Left lung (tissue), 10 donors: ENCODE data around the gene LAMA3. TPM values are rescaled to one million over a fixed set of nuclear protein-coding genes. Genes with fewer than 3 reads are reported as not detected.

Experiments
- ATAC-seq: fragments of 200-7000 bp; cut with Tn5 transposase; one replicate; pipeline ENCODE4 v1.9.1; 2020; ENCODE audit warnings: moderate library complexity
- DNase-seq, 4 donors: peaks; one replicate each; pipeline ENCODE4 v3.0.0-alpha.2; 2013 to 2020
- H3K27ac ChIP-seq, 2 donors: fragments of 200-600 bp; sonication (generic) in 1 of 2; one replicate each; pipeline versions ENCODE4 v1.5.0 to v1.8.0; 2020 to 2021
- H3K27me3 ChIP-seq, 2 donors: fragments of 200-600 bp; sonication (generic) in 1 of 2; one replicate each; pipeline versions ENCODE4 v1.5.0 to v1.8.0; 2020 to 2021
- H3K36me3 ChIP-seq, 2 donors: fragments of 200-600 bp; sonication (generic) in 1 of 2; one replicate each; pipeline versions ENCODE4 v1.5.0 to v1.8.0; 2020 to 2021
- H3K4me1 ChIP-seq, 2 donors: fragments of 200-600 bp; one replicate each; pipeline ENCODE4 v1.8.0; 2021
- H3K4me3 ChIP-seq, 2 donors: fragments of 200-600 bp; sonication (generic) in 1 of 2; one replicate each; pipeline versions ENCODE4 v1.5.0 to v1.8.0; 2020 to 2021; ENCODE audit warnings: mild to moderate bottlenecking in 1 of 2
- H3K9me3 ChIP-seq, 2 donors: fragments of 200-600 bp; sonication (generic) in 1 of 2; one replicate each; pipeline versions ENCODE4 v1.5.0 to v1.8.0; 2020 to 2021
- intact Hi-C, 2 donors: fragments of 100-400 bp; cut with DNase I; formaldehyde crosslinking; loops; one replicate each; pipeline versions ENCODE4 v1.11.2 to v1.14.2; 2022
- polyA plus RNA-seq, 6 donors: library from polyadenylated mRNA; unstranded; fragments of 120-200 nt; gene quantifications; one replicate each; pipeline ENCODE4 v1.2.1, GENCODE V29; 2013; ENCODE audit not compliant: insufficient read length in 6 of 6
- total RNA-seq, 2 donors: library from RNA; stranded (reverse); fragmentation: NEBNext Ultra II Directional; extraction: Animal tissue kit (Norgen Biotek cat#: 25700); gene quantifications; one replicate each; pipeline ENCODE4 v1.2.1, GENCODE V29; 2021
- TF ChIP-seq, protein P1 (sequence below), 2 donors: fragments of 200-600 bp; sonication (generic) in 1 of 2; IDR thresholded peaks; one replicate each; pipeline versions ENCODE4 v1.5.0 to v1.8.0; 2021; ENCODE audit warnings: antibody characterized with exemption in 2 of 2
- donor health status: DM: no; HTN: yes; CAD: no.
- donor health status: DM: no; HTN: no; CAD: no.

The LAMA3 gene
- total and polyA plus RNA-seq, 8 donors, result 42.8 to 207 (median 140) TPM

DNA sequence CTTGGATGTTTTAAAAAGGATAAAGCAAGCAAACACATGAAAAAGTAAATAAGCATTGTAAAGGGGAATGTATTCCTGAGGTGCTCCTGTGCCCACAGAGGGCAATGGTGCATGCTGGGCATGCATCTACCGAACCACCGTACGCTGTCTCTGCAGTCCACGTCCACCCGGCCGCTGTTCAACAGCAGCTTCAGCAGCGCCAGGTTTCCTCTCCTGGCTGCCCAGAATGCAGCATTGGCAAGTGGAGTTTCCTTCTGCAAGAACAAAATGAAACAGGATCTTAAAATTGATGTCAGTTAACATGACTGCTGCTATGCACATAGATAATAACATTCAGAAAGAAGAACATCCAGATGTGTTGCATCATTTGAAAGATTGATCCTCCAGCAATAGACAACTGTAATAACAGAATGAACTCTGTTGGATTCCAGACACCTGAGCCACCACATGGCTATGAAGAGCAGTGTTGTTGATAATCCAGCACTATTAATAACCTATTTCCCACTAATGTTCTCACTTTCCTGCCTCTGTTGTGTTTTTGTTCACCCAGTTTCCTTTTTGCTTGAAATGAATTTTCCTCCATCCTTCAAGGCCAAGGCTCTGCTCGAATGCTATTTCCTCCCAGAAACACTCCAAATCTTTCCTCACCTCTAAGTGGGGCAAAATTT, 40.2 kb upstream of the LAMA3 start:
- peak overlapping the region in 1 of 2 donors; percentile 3 for H3K27ac ChIP-seq
- no peaks in the 10 kb centered on the region for H3K27me3 ChIP-seq
- H3K4me3 ChIP-seq, result no peak overlapping the region
- TF ChIP-seq, protein P1, sequence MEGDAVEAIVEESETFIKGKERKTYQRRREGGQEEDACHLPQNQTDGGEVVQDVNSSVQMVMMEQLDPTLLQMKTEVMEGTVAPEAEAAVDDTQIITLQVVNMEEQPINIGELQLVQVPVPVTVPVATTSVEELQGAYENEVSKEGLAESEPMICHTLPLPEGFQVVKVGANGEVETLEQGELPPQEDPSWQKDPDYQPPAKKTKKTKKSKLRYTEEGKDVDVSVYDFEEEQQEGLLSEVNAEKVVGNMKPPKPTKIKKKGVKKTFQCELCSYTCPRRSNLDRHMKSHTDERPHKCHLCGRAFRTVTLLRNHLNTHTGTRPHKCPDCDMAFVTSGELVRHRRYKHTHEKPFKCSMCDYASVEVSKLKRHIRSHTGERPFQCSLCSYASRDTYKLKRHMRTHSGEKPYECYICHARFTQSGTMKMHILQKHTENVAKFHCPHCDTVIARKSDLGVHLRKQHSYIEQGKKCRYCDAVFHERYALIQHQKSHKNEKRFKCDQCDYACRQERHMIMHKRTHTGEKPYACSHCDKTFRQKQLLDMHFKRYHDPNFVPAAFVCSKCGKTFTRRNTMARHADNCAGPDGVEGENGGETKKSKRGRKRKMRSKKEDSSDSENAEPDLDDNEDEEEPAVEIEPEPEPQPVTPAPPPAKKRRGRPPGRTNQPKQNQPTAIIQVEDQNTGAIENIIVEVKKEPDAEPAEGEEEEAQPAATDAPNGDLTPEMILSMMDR (IDR thresholded peaks at IDR 0.05), result no peak
- H3K36me3 ChIP-seq, result no peaks in the 10 kb centered on the region
- ATAC-seq, result no peak
- H3K4me1 ChIP-seq, result peaks cover 0 to 6% of the 10 kb centered on the region in 2 donors
- DNase-seq, result no peak
- no peaks in the 10 kb centered on the region for H3K9me3 ChIP-seq
- intact Hi-C loops, result no loop called here

DNA sequence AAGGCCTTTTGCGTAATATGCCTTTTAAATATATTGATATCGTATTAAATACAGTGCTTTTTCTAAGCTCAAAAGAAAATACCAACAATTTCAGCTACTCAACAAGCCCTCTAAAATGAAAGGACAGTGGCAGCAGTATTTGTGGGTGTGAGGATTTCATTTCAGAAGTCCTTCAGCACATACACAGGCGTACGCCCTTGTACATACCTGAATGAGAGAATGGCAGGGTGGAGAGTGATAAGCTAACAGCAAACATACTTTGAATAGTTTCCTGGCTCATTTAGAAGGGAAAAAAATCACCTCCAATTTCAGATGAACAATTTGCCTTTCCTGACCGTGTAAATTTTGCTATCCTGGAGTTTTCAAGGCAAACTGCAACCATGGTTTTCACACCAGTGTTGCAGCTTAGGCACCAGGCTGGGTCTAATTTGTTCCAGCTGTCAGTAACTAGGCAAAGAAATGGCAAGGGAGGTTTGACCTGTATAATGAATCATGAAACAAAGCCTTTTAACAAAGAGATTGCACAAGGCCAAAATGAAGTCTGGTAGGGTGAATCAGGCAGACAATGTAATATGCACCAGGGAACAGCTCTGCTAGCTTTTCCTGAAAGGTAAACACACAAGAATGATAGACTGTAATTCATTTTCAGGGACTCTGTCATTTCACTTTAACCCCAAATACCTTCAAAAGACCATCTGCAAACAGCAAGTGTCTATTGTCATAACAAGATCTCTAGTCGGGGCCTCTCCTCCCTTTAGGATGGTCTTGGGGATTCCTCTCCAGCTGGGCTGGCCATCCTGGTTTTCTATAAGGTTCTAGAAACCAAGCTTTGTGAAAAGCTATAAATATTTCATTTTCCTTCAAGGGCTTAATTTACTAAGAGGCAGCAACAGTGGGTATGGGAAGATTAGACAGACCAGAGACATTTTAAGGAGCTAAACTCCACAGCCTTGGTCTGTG, 38.0 kb upstream of the LAMA3 start:
- Histone ChIP-seq H3K36me3 (no peaks in the 10 kb centered on the region), H3K4me1 (peaks cover 0 to 6% of the 10 kb centered on the region in 2 donors), H3K27me3 (no peaks in the 10 kb centered on the region), H3K9me3 (no peaks in the 10 kb centered on the region), H3K4me3 (no peak overlapping the region), H3K27ac (peak overlapping the region; percentile 60 to 68)
- DNase-seq (no peak), ATAC-seq (peak; percentile 92)
- intact Hi-C loops, result no loop called here
- TF ChIP-seq, protein P1 (IDR thresholded peaks at IDR 0.05), result no peak

DNA sequence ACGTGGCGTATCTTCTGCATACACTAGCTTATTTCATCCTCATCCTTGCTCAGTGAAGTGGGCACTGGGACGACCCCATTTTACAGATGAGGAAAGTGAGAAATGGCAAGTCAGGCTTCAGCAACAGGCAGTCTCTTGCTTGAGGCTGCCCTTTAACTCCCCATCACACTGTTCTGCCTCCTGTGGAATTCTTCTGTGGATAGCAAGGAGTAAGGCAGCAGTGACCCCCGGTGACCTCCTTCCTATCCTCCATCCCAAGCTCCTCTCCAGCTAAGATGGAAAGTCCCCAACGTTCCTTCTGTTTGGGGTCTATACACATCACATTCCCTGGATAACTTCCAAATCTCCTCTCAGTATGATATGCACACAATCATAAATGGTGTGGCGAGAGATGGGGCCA, 37.0 kb upstream of the LAMA3 start:
- H3K4me1 ChIP-seq, result peaks cover 0 to 6% of the 10 kb centered on the region in 2 donors
- H3K27ac ChIP-seq, result peak overlapping the region; percentile 60 to 68
- peaks cover 0 to 3% of the 10 kb centered on the region in 2 donors for H3K27me3 ChIP-seq
- TF ChIP-seq, protein P1 (IDR thresholded peaks at IDR 0.05), result no peak
- no peaks in the 10 kb centered on the region for H3K9me3 ChIP-seq
- intact Hi-C loops, result no loop called here
- no peak overlapping the region for H3K4me3 ChIP-seq
- no peaks in the 10 kb centered on the region for H3K36me3 ChIP-seq
- no peak for ATAC-seq
- DNase-seq, result no peak

DNA sequence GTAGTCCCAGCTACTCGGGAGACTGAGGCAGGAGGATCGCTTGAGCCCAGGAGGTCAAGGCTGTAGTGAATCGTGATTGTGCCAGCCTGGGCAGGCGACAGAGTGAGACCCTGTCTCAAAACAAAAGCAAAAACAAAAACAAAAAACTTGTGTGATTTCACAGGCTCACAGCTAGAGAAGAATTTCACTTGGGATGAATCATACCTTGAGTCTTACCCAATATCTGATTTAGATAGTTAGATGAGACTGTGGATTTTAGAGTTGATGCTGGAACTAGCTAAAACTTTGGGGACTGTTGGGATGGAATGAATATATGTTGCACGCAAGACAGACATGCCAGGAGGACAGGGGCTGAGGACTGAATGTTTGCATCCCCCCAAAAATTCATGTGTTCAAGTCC, 31.0 kb upstream of the LAMA3 start:
- Histone ChIP-seq H3K27ac (no peak overlapping the region), H3K4me1 (peaks cover 0 to 20% of the 10 kb centered on the region in 2 donors), H3K36me3 (no peaks in the 10 kb centered on the region), H3K9me3 (no peaks in the 10 kb centered on the region), H3K27me3 (peaks cover 21 to 61% of the 10 kb centered on the region in 2 donors), H3K4me3 (no peak overlapping the region)
- TF ChIP-seq, protein P1 (IDR thresholded peaks at IDR 0.05), result no peak
- DNase-seq (no peak), ATAC-seq (no peak)
- intact Hi-C loops, result no loop called here

DNA sequence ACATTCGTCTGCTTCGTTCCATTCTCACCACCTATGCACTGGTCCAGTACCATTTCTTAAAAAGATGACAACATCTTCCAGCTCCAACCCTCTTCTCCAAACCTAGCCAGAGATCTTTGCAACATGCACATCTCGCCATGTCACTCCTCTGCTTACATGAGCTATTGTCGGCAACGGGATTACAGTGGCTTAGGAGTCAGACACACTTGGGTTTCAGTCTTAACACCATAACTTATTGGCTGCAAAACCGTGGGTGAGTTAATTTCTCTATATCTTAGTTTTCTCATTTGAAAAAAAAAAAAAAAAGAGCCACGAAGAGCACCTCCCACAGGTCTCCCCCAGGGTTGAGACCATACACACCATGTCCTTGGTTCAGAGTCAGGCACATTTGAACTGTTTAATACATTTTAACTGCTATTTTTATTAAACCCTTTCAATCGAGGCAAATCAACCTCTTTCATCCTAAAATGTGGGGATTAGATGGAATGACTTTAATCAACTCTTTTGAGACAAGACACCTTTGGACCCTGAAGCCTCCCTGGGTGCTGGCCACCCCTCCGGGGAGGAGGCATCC, 27.4 kb upstream of the LAMA3 start:
- Histone ChIP-seq H3K4me1 (peaks cover 0 to 22% of the 10 kb centered on the region in 2 donors), H3K36me3 (no peaks in the 10 kb centered on the region), H3K27me3 (peaks cover 21 to 95% of the 10 kb centered on the region in 2 donors), H3K9me3 (no peaks in the 10 kb centered on the region), H3K4me3 (peak overlapping the region; percentile 33 to 48), H3K27ac (peak overlapping the region; percentile 26 to 53)
- DNase-seq (no peak), ATAC-seq (peak; percentile 31)
- TF ChIP-seq, protein P1 (IDR thresholded peaks at IDR 0.05), result no peak
- intact Hi-C loops, result no loop called here
